Lung (tissue), 12 donors: Measurements from ENCODE around the gene RPL27A. TPM values are rescaled to one million over a fixed set of nuclear protein-coding genes. Genes with fewer than 3 reads are reported as not detected.

ENCODE experiments used
- ATAC-seq: fragments of 200-7000 bp; cut with Tn5 transposase; one replicate; pipeline ENCODE4 v1.9.1; 2020; ENCODE audit warnings: moderate number of reproducible peaks; ENCODE audit not compliant: insufficient read depth, low FRiP score
- DNase-seq, 3 donors: peaks; one replicate each; pipeline ENCODE4 v3.0.0-alpha.2; 2013 to 2017
- H3K27ac ChIP-seq, 2 donors: one replicate each; pipeline ENCODE4 v1.5.1; 2013; ENCODE audit warnings: mild to moderate bottlenecking in 2 of 2, moderate library complexity in 2 of 2, control low read depth in 1 of 2, inconsistent platforms in 1 of 2, low read depth in 1 of 2, low read length in 1 of 2
- H3K27me3 ChIP-seq, 3 donors: one replicate each; pipeline ENCODE4 v1.5.1; 2013; ENCODE audit warnings: low read length in 2 of 3; ENCODE audit not compliant: control insufficient read depth in 3 of 3, insufficient read depth in 3 of 3
- H3K36me3 ChIP-seq, 4 donors: one replicate each; pipeline ENCODE4 v1.5.1; 2013; ENCODE audit warnings: low read length in 4 of 4, mild to moderate bottlenecking in 1 of 4, moderate library complexity in 1 of 4; ENCODE audit not compliant: control insufficient read depth in 4 of 4, insufficient read depth in 4 of 4
- H3K4me1 ChIP-seq, 5 donors: one replicate each; pipeline ENCODE4 v1.5.1; 2013; ENCODE audit warnings: low read length in 5 of 5, mild to moderate bottlenecking in 2 of 5, moderate library complexity in 1 of 5; ENCODE audit not compliant: control insufficient read depth in 5 of 5, insufficient read depth in 5 of 5
- H3K4me3 ChIP-seq: one replicate; pipeline ENCODE4 v1.5.1; 2013; ENCODE audit warnings: mild to moderate bottlenecking, control low read depth, moderate library complexity
- H3K9ac ChIP-seq, 2 donors: one replicate each; pipeline ENCODE4 v1.5.1; 2013; ENCODE audit warnings: low read length in 2 of 2, control low read depth in 1 of 2; ENCODE audit not compliant: insufficient read depth in 1 of 2
- H3K9me3 ChIP-seq, 4 donors: one replicate each; pipeline ENCODE4 v1.5.1; 2013; ENCODE audit warnings: low read length in 3 of 4, mild to moderate bottlenecking in 1 of 4, moderate library complexity in 1 of 4; ENCODE audit not compliant: control insufficient read depth in 4 of 4, insufficient read depth in 3 of 4
- CTCF ChIP-seq: IDR thresholded peaks from 2 replicates; pipeline ENCODE4 v1.5.1; 2012; ENCODE audit warnings: mild to moderate bottlenecking; ENCODE audit errors: control extremely low read depth, extremely low read depth
- WGBS, 2 donors: extraction: QIAGEN DNeasy Blood & Tissue Kit; methylation state at CpG; one replicate each; pipeline ENCODE4 v1.1.7; 2013; 5-methylcytosine and 5-hydroxymethylcytosine counted together
- polyA plus RNA-seq, 2 donors: library from polyadenylated mRNA; stranded (reverse); fragments of 200-250 nt; gene quantifications; one replicate each; pipeline ENCODE4 v1.2.1, GENCODE V29; 2013
- total RNA-seq, 2 donors: library from RNA; depleted of rRNA in 1 of 2; stranded (reverse); fragments of >200 nt in 1 of 2; gene quantifications; one replicate each; pipeline ENCODE4 v1.2.1, GENCODE V29; 2014 to 2021
- donor health status: control.
- donor health status: control.
- donor health status: Bipolar disorder and iron deficiency.
- donor health status: healthy.
- donor health status: DM: yes; HTN: yes; CAD: no.

RPL27A gene
- total and polyA plus RNA-seq, 4 donors, result 673 to 4,912 (median 1,413) TPM

- H3K36me3 ChIP-seq, result peaks cover 0 to 4% (median 0%) of the 10 kb centered on the region in 4 donors
- 70 to 76% methylated on average over 2 of the region's 2 CpGs for WGBS, 2 donors
- H3K27me3 ChIP-seq, result no peaks in the 10 kb centered on the region
- no peak for TF ChIP-seq CTCF
- no peak overlapping the region for H3K27ac ChIP-seq
- H3K9me3 ChIP-seq, result no peaks in the 10 kb centered on the region
- DNase-seq, result no peak
- H3K4me3 ChIP-seq, result no peak overlapping the region
- ATAC-seq, result no peak
- H3K9ac ChIP-seq, result no peak overlapping the region
- H3K4me1 ChIP-seq, result peaks cover 0 to 12% (median 0%) of the 10 kb centered on the region in 5 donors
These were observed 26.3 kb upstream of the RPL27A start for GRCh38 chr11:8656291-8656690.

GRCh38 chr11:8658321-8659057 is 24.1 kb upstream of the RPL27A start:
- Histone ChIP-seq H3K36me3 (peaks cover 0 to 5% (median 0%) of the 10 kb centered on the region in 4 donors), H3K27me3 (no peaks in the 10 kb centered on the region), H3K4me3 (no peak overlapping the region), H3K9ac (no peak overlapping the region), H3K9me3 (no peaks in the 10 kb centered on the region), H3K27ac (no peak overlapping the region), H3K4me1 (peaks cover 0 to 12% (median 0%) of the 10 kb centered on the region in 5 donors)
- DNase-seq (peak; percentile 30 to 64 (median 52)), ATAC-seq (no peak)
- WGBS, 2 donors, result 78 to 83% methylated on average over 15 of the region's 15 CpGs
- no peak for TF ChIP-seq CTCF

GRCh38 chr11:8661001-8661795 is 21.4 kb upstream of the RPL27A start:
- Histone ChIP-seq H3K27ac (no peak overlapping the region), H3K9me3 (no peaks in the 10 kb centered on the region), H3K9ac (no peak overlapping the region), H3K4me1 (peaks cover 0 to 12% (median 0%) of the 10 kb centered on the region in 5 donors), H3K4me3 (no peak overlapping the region), H3K27me3 (no peaks in the 10 kb centered on the region), H3K36me3 (peaks cover 0 to 5% (median 0%) of the 10 kb centered on the region in 4 donors)
- DNase-seq, result no peak
- TF ChIP-seq CTCF, result no peak
- 88 to 92% methylated on average over 6 of the region's 6 CpGs for WGBS, 2 donors
- ATAC-seq, result no peak
